Measurements from ENCODE around the gene OR8D2. TPM values are rescaled to one million over a fixed set of nuclear protein-coding genes. Genes with fewer than 3 reads are reported as not detected.

The OR8D2 gene
- not detected for total RNA-seq (2021; fragmentation: NEBNext Ultra II Directional; extraction: Animal tissue kit (Norgen Biotek cat#: 25700))
- long read RNA-seq = 0 reads

GRCh38 chr11:124320097-124320496, at the start of gene OR8D2:
TSS of gene OR8D2 (minus strand) at chr11:124320197. CDS start at chr11:124320197, 0 bp downstream.
- H3K36me3 Mint-ChIP-seq (ENCODE audit: low read depth) = peaks cover 7% of the 10 kb centered on the region; the same call in 1 of the 2 replicates
- DNase-seq = no peak
- TF ChIP-seq CTCF (IDR thresholded peaks at IDR 0.05) = no peak
- H3K27me3 Mint-ChIP-seq (ENCODE audit: insufficient read depth) = no peaks in the 10 kb centered on the region; the same call in 1 of the 2 replicates
- H3K27ac Mint-ChIP-seq = no peak within 1 kb of the TSS
- H3K4me3 Mint-ChIP-seq = no peak within 1 kb of the TSS
- peaks cover 49% of the 10 kb centered on the region for H3K9me3 Mint-ChIP-seq
- H3K4me1 Mint-ChIP-seq (ENCODE audit: low read depth) = no peaks in the 10 kb centered on the region

- H3K36me3 Mint-ChIP-seq (ENCODE audit: low read depth) = no peaks in the 10 kb centered on the region
These were observed 39.6 kb upstream of the OR8D2 start for GRCh38 chr11:124359566-124359965.

GRCh38 chr11:124346311-124346955, 26.4 kb upstream of the OR8D2 start:
- H3K9me3 Mint-ChIP-seq = peaks cover 43% of the 10 kb centered on the region
- no peak overlapping the region for H3K4me3 Mint-ChIP-seq
- no peaks in the 10 kb centered on the region for H3K27me3 Mint-ChIP-seq (ENCODE audit: insufficient read depth)
- H3K36me3 Mint-ChIP-seq (ENCODE audit: low read depth) = no peaks in the 10 kb centered on the region
- DNase-seq = no peak
- no peak overlapping the region for H3K27ac Mint-ChIP-seq
- no peaks in the 10 kb centered on the region for H3K4me1 Mint-ChIP-seq (ENCODE audit: low read depth)
- no peak for TF ChIP-seq CTCF (IDR thresholded peaks at IDR 0.05)

More at GRCh38 chr11:124359566-124359965, 39.6 kb upstream of the OR8D2 start:
- DNase-seq = no peak
- no peak for TF ChIP-seq CTCF (IDR thresholded peaks at IDR 0.05)
- H3K4me1 Mint-ChIP-seq (ENCODE audit: low read depth) = no peaks in the 10 kb centered on the region
- H3K27ac Mint-ChIP-seq = no peak overlapping the region
- H3K4me3 Mint-ChIP-seq = no peak overlapping the region
- H3K9me3 Mint-ChIP-seq = peaks cover 32% of the 10 kb centered on the region
- 0 out of 2 replicates have a peak, but pooled peaks cover 1% of the 10 kb centered on the region for H3K27me3 Mint-ChIP-seq (ENCODE audit: insufficient read depth)

- no peak for DNase-seq
- Mint-ChIP-seq H3K4me1 (ENCODE audit: low read depth) (no peaks in the 10 kb centered on the region), H3K4me3 (no peak overlapping the region), H3K36me3 (ENCODE audit: low read depth) (no peaks in the 10 kb centered on the region), H3K9me3 (peaks cover 38% of the 10 kb centered on the region), H3K27ac (no peak overlapping the region), H3K27me3 (ENCODE audit: insufficient read depth) (no peaks in the 10 kb centered on the region)
- no peak for TF ChIP-seq CTCF (IDR thresholded peaks at IDR 0.05)
These were observed 24.3 kb upstream of the OR8D2 start for GRCh38 chr11:124344346-124344745.

GRCh38 chr11:124340142-124340447, 20.1 kb upstream of the OR8D2 start:
- Mint-ChIP-seq H3K27me3 (ENCODE audit: insufficient read depth) (no peaks in the 10 kb centered on the region), H3K27ac (no peak overlapping the region), H3K4me3 (no peak overlapping the region), H3K4me1 (ENCODE audit: low read depth) (no peaks in the 10 kb centered on the region), H3K36me3 (ENCODE audit: low read depth) (no peaks in the 10 kb centered on the region), H3K9me3 (peaks cover 33% of the 10 kb centered on the region)
- DNase-seq = no peak
- no peak for TF ChIP-seq CTCF (IDR thresholded peaks at IDR 0.05)

Measured in HFFc6 (cell line).